GM23338 (cell line): Measurements from ENCODE around the gene TYW1B.
"Not testable (repeated sequence)": the region's sequence is repeated elsewhere in the genome, so short reads cannot be mapped to it uniquely, and the experiment has no call there.

ENCODE experiments used
- CTCF ChIP-seq, 2 experiments: fragments of 200-600 bp in 1 of 2; sonication (generic) in 1 of 2; conservative IDR thresholded peaks; 2 replicates each; pipeline versions ENCODE4 v1.5.1 to v1.6.1; 2016 to 2017; ENCODE audit warnings: antibody characterized with exemption in 2 of 2, low read depth in 2 of 2, mild to moderate bottlenecking in 2 of 2, moderate library complexity in 1 of 2
- EZH2phosphoT487 ChIP-seq: fragments of 200-600 bp; sonication (generic); IDR thresholded peaks from one replicate; pipeline ENCODE4 v1.8.1; 2018; ENCODE audit warnings: antibody characterized with exemption; ENCODE audit not compliant: unreplicated experiment
- POLR2AphosphoS5 ChIP-seq: IDR thresholded peaks from 2 replicates; pipeline ENCODE4 v1.6.1; 2016; ENCODE audit warnings: antibody characterized with exemption, low read depth

GRCh38 chr7:72632765-72633292 is 195.2 kb downstream of the TYW1B start:
- TF ChIP-seq EZH2phosphoT487; CTCF (conservative IDR thresholded peaks at IDR 0.05; ENCODE audit: low read depth in 2 of 2); POLR2AphosphoS5: not testable (repeated sequence)
